Muscle layer of colon (tissue), 2 donors: ENCODE results near the gene KREMEN1.

ENCODE experiments used
- H3K27ac ChIP-seq: one replicate; pipeline ENCODE4 v1.7.0; 2013; ENCODE audit warnings: low read depth, mild to moderate bottlenecking, low read length, moderate library complexity
- H3K27me3 ChIP-seq, 2 donors: one replicate each; pipeline ENCODE4 v1.7.0; 2013; ENCODE audit warnings: low read length in 2 of 2, mild to moderate bottlenecking in 2 of 2; ENCODE audit not compliant: insufficient read depth in 2 of 2, control insufficient read depth in 1 of 2
- H3K36me3 ChIP-seq: one replicate; pipeline ENCODE4 v1.7.0; 2013; ENCODE audit warnings: mild to moderate bottlenecking, low read length; ENCODE audit not compliant: insufficient read depth
- H3K4me1 ChIP-seq: one replicate; pipeline ENCODE4 v1.7.0; 2013; ENCODE audit warnings: mild to moderate bottlenecking, low read length; ENCODE audit not compliant: insufficient read depth
- H3K4me3 ChIP-seq, 2 donors: one replicate each; pipeline ENCODE4 v1.7.0; 2013; ENCODE audit warnings: low read length in 2 of 2, low read depth in 1 of 2, mild to moderate bottlenecking in 1 of 2, moderate library complexity in 1 of 2
- H3K9ac ChIP-seq: one replicate; pipeline ENCODE4 v1.7.0; 2013; ENCODE audit warnings: low read length
- H3K9me3 ChIP-seq: one replicate; pipeline ENCODE4 v1.7.0; 2013; ENCODE audit warnings: mild to moderate bottlenecking, low read length
- donor health status: abdominal sarcoma.
- donor health status: Adenocarcinoma of cecum.

KREMEN1 gene, protein sequence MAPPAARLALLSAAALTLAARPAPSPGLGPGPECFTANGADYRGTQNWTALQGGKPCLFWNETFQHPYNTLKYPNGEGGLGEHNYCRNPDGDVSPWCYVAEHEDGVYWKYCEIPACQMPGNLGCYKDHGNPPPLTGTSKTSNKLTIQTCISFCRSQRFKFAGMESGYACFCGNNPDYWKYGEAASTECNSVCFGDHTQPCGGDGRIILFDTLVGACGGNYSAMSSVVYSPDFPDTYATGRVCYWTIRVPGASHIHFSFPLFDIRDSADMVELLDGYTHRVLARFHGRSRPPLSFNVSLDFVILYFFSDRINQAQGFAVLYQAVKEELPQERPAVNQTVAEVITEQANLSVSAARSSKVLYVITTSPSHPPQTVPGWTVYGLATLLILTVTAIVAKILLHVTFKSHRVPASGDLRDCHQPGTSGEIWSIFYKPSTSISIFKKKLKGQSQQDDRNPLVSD

DNA sequence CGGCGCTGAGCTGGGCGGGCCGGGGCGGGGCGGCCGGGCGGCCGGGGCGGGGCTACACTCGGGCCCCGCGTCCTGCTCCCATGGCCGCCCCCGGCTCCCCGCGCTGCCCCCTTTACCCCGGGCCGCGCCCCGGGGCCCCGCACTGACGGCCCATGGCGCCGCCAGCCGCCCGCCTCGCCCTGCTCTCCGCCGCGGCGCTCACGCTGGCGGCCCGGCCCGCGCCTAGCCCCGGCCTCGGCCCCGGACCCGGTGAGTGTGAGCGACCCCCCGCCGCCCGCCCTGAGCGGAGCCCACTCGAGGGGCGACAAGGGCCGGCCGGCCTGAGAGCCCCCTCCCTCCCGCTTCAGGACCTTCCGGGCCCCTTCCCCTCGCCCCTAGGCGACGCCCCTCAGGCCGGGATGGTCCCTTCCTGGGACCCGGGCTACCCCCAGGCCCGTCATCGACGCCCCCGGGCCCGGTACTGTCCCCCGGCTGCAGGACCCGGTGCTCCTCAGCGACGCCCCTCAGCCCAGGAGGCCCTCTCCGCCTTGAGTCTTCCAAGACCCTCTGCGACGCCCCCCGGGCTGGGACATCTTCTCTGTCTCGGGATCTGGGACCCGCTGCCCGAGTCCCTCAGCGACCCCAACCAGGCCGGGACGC lies at the start of gene KREMEN1:
Gene KREMEN1, plus strand, starts transcription at position 57 of the 639 bp plus-strand sequence. Its CDS starts 96 bp downstream, at position 153.
- Histone ChIP-seq H3K4me1 (peaks cover 18% of the 10 kb centered on the region), H3K9me3 (no peaks in the 10 kb centered on the region), H3K27me3 (no peaks in the 10 kb centered on the region), H3K9ac (no peak within 1 kb of the TSS), H3K36me3 (no peaks in the 10 kb centered on the region), H3K4me3 (peak within 1 kb of the TSS; percentile 70 to 77), H3K27ac (peak within 1 kb of the TSS; percentile 30)

DNA sequence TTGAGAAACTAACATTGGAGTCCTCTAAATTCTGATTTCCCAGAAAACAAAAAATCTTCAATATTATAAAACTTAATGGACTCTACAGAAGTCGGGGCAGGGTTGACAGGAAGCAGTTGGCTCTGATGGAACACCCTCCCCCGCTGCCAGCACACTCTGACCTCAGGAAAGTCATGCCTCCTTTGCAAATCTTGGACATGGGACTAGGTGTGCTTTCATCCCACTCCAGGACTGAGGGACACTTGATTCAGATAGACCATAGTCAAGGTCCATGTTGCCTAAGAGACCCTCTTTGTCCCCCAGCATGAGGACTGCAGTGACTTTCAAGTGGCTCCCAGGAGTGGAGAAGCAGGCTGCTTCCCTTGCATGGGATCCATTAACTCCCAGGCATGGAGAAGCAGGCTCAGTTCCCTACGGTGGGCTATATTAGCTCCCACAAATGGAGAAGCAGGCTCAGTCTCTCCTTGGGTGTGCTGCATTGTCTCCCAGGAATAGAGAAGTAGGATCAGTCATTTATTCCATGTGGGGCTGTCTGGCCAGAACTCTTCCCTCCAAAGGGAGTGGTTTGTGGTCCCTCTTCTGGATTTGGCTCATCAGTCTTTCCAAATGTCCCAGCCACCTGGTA lies 49.6 kb upstream of the KREMEN1 start:
- Histone ChIP-seq H3K27me3 (no peaks in the 10 kb centered on the region), H3K4me3 (no peak overlapping the region), H3K9me3 (no peaks in the 10 kb centered on the region), H3K9ac (no peak overlapping the region), H3K36me3 (no peaks in the 10 kb centered on the region), H3K4me1 (peaks cover 4% of the 10 kb centered on the region), H3K27ac (no peak overlapping the region)

DNA sequence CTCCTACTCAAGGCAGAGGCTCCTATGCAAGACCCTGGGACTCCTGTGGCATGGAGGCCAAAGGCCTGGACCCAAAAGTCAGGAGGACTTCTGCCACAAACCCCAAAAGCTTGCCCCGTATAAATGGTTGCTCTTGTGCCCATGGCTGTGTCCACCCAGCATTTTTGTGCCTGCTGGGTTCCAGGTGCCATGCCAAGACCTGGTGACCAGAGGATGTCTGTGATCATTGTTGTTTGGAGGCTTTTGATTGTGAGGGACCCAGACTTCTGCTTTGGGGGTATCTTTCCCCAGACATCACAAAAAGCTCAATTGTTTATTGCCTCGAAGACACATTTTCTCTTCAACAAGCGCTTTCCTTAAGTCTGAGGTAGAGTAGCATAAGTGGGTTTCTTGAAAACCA lies 46.3 kb upstream of the KREMEN1 start:
- H3K27ac ChIP-seq = no peak overlapping the region
- no peaks in the 10 kb centered on the region for H3K27me3 ChIP-seq
- H3K9me3 ChIP-seq = no peaks in the 10 kb centered on the region
- H3K4me3 ChIP-seq = no peak overlapping the region
- no peak overlapping the region for H3K9ac ChIP-seq
- no peaks in the 10 kb centered on the region for H3K36me3 ChIP-seq
- H3K4me1 ChIP-seq = peaks cover 14% of the 10 kb centered on the region

DNA sequence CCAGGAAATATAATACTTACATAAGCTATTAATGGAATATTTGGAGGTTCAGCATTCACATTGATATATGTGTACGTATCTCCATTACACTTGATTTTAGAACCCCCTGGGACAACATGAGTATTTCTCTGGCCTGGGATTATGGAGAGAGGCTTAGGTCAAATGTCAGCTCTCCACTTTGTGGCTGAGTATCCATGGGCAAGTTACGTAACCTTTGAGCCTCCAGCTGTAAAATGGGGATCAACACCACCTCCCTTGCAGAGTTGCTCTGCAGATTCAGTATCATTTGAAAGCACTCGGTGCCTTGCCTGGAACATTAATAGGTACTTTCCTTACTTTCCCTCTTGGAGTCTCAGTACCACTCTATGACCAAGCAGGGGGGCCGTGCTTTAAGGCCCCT lies 44.4 kb upstream of the KREMEN1 start:
- H3K4me1 ChIP-seq = peaks cover 23% of the 10 kb centered on the region
- no peaks in the 10 kb centered on the region for H3K9me3 ChIP-seq
- H3K4me3 ChIP-seq = no peak overlapping the region
- no peak overlapping the region for H3K9ac ChIP-seq
- no peaks in the 10 kb centered on the region for H3K27me3 ChIP-seq
- no peak overlapping the region for H3K27ac ChIP-seq
- no peaks in the 10 kb centered on the region for H3K36me3 ChIP-seq

DNA sequence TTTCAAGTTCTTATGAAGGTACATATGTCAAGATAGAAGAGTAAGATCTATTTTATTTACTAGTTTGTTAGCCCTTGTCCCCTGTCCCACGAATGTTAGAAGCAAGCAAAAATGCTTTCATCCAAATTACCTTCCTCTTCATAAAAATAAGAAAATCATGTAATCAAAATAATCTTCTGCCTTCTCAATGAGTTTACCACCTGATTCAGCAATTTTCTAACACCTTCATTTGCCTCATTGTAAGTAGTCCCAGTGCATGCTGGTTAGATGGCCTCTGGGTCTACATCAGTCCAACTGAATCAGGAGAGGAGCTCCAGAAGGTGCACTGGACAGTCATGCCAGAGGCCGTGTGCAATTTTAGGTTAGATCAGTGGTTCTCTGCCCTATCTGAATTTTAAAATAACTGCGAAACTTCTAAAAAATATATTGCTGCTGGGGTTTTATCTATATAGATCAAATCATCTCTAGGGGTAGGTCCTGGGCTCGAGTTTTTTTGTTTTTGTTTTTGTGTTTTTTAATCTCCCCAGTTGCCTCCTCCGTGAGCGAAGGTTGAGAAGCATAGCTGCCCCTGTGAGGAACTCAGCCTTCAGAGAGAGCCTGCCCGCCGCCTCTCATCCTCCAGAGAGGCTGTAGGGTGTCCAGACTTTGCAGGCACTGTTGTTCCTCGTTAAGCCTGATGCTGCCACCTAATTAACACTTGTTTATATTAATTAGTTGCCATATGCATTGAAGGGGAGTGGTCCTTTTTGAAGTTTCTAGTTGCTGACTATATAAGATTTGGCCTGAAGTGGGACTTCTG lies 43.4 kb upstream of the KREMEN1 start:
- Histone ChIP-seq H3K9me3 (no peaks in the 10 kb centered on the region), H3K36me3 (no peaks in the 10 kb centered on the region), H3K4me3 (no peak overlapping the region), H3K27ac (no peak overlapping the region), H3K4me1 (peaks cover 33% of the 10 kb centered on the region), H3K9ac (no peak overlapping the region), H3K27me3 (no peaks in the 10 kb centered on the region)

DNA sequence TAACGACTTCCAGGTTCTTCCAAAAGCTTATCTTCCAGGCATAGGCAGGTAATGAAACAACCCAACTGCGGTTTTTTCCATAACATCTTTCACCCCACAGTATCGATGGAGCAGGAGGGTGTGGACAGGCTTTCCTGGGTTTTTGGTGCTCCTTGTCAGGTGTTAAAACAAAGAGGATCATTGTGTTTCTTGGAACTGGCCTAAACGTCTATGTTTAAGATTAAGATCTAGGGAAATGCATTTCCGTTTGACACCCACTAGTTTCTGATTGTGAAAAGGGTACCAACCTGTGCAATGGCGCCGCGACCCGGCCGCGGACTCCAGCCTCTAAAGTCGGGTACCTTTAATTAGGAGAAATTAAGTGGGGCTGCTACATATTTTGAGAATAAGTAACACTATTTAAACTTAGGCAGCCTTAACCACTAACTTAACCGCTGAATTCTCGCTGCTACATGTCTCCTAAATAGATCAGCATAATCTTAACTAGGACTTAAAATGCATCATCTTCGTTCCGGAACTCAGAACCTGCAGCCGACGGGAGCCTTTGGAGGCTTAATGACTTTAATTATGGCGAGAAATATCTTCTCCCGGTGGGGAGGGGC lies 42.7 kb upstream of the KREMEN1 start:
- peaks cover 35% of the 10 kb centered on the region for H3K4me1 ChIP-seq
- peak overlapping the region; percentile 13 for H3K9ac ChIP-seq

DNA sequence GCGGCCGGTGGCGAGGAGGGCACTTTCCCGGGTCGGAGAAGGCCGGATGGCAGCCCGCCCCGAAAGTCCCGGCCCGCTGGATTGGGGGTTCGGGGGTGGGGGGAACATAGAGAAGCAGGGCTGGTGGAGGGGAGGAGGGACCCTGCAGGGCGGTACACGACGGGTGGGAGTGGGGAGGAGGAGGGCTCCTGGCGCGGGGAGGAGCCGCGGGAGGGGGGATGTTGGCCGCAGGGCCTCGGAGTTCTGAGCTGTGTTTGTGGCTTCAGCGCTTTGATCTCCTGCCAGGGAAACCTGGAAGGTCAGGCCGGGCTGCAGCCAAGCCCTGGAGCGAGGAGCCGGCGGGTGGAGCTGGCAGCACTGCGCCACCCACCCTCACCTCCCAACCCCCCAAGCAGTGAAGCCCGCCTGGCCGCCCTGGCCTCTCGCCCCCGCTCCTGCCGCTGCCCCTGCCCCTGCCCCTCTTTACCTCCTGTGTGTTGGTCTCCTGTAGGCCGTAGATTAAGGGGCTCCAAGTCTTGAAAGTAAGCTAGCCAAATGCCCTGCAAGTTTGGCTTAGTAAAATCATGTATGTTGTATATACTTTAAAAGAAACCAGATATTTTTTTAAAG lies 42.1 kb upstream of the KREMEN1 start:
- H3K36me3 ChIP-seq = no peaks in the 10 kb centered on the region
- H3K27me3 ChIP-seq = no peaks in the 10 kb centered on the region
- H3K4me3 ChIP-seq = peak overlapping the region; percentile 44 to 46
- peak overlapping the region; percentile 75 for H3K27ac ChIP-seq
- H3K9me3 ChIP-seq = no peaks in the 10 kb centered on the region
- H3K9ac ChIP-seq = peak overlapping the region; percentile 35
- peaks cover 35% of the 10 kb centered on the region for H3K4me1 ChIP-seq

More for the DNA sequence above, 42.7 kb upstream of the KREMEN1 start:
- Histone ChIP-seq H3K27me3 (no peaks in the 10 kb centered on the region), H3K36me3 (no peaks in the 10 kb centered on the region), H3K9me3 (no peaks in the 10 kb centered on the region), H3K4me3 (peak overlapping the region; percentile 44 to 46), H3K27ac (peak overlapping the region; percentile 75)

DNA sequence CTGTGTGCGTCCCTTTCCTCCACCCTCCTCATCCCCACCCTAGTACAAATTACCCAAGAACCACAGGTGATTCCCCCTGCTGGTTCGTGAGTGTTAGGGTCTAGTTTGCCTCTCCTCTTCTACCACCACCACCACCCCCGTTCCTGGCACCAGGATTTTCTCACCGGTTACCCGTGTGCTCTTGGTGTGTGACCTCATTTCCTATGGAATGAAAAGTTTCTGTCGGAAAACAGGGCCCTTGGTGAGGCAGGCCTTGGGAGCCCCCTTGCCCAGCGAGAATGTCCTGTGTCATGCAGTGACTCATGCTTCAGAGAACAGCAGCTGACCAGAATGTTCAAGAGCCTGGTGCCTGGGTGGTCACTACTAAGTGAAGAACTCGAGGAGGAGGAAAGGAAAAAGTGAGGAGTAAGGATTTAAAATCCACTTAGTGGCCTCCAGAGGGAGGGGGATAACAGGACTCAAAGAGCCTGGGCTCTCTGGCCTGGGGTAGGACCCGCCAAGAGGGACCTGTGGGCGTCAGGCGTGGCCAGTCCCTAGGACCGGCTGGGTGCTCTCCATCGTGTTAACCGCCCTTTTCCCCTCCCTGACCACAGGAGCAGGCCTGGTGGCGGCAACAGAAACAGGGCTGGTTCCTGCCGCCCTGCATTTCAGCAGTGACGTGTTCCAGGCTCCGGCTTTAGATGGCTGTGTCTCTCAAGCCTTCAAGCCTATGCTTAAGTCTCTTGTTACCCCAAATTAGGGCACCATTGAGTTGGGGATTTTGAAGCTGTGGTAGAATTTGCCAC lies 41.4 kb upstream of the KREMEN1 start:
- Histone ChIP-seq H3K36me3 (no peaks in the 10 kb centered on the region), H3K9me3 (no peaks in the 10 kb centered on the region), H3K4me3 (peak overlapping the region in 1 of 2 donors; percentile 44), H3K27ac (peak overlapping the region; percentile 75), H3K4me1 (peaks cover 35% of the 10 kb centered on the region), H3K9ac (peak overlapping the region; percentile 35), H3K27me3 (no peaks in the 10 kb centered on the region)

DNA sequence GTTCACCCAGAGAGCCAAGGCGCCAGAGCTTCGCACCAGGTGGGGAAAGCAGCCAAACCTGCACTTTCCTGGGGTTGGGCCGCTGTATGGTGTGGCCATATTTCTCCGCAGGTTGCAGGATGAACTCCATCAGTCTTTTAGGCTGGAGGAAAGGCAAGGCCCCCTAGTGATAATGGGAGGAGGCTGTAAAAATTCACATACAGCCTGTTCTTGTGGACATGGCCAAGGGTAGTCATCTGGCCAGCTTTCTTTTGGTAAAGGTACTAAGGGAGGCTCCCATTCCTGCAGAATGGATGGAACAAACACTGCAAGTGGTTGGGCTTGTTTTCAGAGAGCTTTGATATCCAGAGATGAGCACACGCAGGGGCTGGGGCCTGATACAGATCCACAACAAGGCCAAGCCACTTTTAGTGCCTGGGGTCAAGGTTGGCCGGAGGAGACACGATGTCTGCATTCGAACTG lies 40.8 kb upstream of the KREMEN1 start:
- Histone ChIP-seq H3K9me3 (no peaks in the 10 kb centered on the region), H3K4me3 (no peak overlapping the region), H3K4me1 (peaks cover 35% of the 10 kb centered on the region), H3K27ac (peak overlapping the region; percentile 75), H3K27me3 (no peaks in the 10 kb centered on the region), H3K9ac (peak overlapping the region; percentile 35), H3K36me3 (no peaks in the 10 kb centered on the region)

DNA sequence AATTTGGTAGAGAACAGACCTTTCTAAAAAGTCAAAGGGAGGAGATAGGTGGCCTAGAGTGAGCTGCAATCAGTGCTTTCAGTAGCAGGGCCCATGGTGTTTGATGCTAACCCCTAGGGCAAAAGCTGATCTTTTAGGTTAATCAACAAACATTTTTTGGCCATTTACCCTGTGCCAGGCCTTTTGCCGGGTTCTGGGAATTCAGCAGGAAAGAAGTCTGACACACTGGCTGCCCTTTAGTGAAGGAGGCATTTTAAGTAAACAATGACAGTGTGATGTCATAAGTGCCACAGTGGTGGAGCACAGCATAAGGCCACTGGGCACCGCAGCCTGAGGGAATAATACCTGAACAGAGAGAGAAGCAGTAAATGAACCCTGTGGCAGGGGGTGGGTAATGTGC lies 40.3 kb upstream of the KREMEN1 start:
- H3K4me3 ChIP-seq = no peak overlapping the region
- H3K27me3 ChIP-seq = no peaks in the 10 kb centered on the region
- peaks cover 40% of the 10 kb centered on the region for H3K4me1 ChIP-seq
- H3K9me3 ChIP-seq = no peaks in the 10 kb centered on the region
- H3K36me3 ChIP-seq = no peaks in the 10 kb centered on the region
- no peak overlapping the region for H3K9ac ChIP-seq
- no peak overlapping the region for H3K27ac ChIP-seq
